ENCODE measurements around the gene OBSCN.
"Not testable (repeated sequence)": the region's sequence is repeated elsewhere in the genome, so short reads cannot be mapped to it uniquely, and the experiment has no call there.

Gene OBSCN

DNA sequence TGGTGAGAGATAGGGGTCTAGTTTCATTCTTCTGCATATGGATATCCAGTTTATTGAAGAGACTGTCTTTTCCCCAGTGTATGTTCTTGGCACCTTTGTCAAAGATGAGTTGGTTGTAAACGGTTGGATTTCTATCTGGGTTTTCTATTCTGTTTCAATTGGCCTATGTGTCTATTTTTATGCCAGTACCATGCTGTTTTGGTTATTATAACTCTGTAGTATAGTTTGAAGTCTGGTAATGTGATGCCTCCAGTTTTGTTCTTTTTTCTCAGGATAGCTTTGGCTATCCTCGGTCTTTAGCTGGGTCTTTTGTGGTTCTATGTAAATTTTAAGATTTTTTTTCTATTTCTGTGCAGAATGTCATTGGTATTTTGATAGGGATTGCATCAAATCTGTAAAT is 19.6 kb upstream of the OBSCN start:
- not testable (repeated sequence) for DNase-seq

DNA sequence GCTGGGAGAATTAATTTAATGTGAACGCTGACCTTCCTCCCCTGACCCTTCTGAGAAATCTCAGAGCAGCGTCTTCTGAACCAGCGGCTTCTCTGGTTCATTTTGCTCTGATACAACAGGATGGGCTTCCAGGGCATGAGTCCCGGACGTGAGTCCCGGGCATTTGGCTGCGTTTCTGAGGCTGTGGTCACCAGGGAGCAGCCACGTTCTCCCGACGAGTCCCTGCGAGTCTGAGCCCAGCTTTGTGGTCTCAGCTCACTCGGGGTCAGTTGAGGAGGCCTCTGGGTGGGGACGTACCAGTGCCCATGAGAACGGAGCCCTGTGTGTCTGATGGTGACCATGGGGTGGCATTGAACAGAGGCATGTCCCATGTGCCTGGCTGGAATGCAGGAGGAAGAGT is 17.7 kb upstream of the OBSCN start:
- no peak for DNase-seq

DNA sequence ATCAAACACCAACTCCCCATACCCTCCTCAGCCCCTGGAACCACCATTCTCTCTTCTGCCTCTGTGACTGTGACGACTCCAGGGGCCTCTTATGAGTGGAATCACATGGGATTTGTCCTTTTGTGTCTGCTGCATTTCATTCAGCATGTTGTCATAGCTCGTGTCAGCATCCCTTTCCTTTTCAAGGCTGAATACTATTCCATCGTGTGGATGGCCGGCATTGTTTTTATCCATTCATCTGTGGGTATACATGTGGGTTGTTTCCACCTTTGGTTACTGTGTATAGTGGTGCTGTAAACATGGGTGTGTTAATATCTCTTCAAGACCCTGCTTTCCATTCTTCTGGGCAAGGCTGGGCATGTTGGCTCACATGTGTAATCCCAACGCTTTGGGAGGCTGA is 17.1 kb upstream of the OBSCN start:
- DNase-seq: no peak

DNA sequence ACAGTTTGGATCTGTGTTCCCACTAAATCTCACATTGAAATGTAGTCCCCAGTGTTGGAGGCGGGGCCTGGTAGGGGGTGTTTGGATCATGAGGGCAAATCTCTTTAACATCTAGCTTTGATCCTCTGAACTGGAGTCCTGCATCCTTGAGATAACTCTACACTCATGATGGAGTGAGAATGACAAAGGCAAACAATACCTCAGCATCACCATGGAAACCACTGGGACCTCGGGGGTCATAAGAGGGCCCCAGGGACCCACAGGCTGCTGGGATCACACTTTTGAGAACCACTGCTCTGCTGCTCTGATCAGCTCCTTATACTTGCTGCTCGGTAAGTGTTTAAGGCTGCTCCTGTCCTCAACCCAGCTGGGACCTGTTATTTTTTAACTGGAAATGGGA is 13.4 kb upstream of the OBSCN start:
- no peak for DNase-seq

DNA sequence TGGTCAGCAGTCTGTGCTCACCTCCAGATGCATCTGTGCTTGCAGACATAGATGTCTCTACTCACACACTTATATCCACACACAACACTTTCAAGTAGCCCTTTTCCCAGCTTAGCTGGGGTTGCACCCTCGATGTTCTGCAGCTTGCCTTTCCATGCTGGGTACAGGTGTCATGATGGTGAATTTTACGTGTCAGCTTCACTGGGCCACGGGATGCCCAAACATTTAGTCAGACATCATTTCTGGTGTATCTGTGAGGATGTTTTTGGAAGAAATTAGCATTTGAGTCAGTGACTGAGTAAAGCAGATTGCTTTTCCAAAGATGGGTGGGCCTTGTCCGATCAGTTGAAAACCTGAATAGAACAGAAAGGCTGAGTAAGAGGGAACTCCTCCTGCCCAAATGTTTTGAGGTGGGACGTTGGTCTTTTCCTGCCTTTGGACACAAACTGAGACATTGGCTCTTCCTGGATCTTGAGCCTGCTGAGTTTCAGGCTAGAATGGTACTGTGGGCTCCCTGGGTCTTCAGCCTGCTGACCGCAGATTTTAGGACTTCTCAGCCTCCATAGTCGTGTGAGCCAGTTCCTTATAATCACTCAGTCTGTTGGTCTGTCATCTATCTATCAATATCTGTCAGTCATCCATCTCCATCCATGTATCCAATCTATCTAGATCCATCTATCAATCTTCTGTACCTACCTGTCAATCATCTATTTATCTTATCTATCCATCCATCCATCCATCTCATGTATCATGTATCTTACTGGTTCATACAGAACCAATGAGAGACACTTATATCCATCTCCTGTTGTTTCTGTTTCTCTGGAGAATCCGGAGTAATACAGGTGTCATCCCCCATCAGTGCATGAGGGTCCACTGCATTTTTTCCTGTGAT is 12.7 kb upstream of the OBSCN start:
- DNase-seq: no peak

DNA sequence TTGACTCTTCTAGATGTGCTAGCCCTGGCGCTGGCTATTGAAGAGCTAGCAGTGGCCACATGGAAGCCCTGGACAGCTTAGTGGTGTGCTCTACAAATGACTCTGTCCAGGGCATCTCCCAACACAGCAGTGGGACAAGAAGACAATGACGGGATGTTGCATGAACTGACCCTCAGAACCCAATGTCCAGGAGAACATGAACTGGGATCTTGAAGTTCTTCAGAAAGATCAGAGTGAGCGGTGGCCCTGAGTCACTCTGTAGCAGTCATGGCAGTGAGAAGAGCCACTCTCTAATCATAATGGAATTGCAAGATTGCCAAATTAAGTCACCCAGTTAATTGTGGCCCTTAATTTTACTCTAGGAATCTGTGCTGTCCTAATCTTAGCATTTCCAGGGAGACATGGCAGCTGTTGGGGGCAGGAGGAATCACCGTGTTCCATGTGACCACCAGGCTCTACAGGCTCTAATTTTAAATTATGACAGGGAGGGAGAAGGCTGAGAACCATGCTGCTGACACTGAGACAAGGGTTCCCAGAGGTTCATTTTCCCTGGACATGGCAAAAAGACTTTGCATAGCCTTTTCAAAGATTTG is 10.2 kb upstream of the OBSCN start:
- DNase-seq: no peak

DNA sequence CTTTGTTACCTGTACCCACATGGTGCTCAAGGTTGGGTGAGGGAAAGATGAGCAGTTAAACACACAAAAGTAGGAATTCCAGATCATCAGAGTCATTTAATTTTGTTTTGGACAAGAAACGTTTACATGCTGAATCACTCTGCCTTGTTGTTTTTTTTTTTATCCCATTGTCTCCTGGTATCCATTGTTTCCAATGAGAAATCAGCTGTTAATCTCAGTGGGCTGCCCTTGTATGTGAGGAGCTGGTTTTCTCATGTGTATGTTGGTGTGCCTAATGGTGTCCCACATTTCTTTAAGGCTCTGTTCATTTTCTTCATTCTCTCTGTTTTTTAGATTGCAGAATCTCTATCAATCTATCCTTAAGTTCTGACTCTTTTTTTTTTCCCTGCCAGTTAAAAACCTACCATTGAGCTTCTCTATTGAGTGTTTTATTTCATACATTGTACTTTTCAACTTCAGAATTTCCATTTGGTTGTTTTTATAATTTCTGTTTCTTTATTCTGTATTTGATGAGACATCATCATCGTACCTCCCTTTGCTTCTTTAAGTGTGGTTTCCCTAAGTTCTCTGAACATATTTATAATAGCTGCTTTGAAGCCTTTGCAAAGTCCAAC is 8.8 kb upstream of the OBSCN start:
- DNase-seq: no peak

DNA sequence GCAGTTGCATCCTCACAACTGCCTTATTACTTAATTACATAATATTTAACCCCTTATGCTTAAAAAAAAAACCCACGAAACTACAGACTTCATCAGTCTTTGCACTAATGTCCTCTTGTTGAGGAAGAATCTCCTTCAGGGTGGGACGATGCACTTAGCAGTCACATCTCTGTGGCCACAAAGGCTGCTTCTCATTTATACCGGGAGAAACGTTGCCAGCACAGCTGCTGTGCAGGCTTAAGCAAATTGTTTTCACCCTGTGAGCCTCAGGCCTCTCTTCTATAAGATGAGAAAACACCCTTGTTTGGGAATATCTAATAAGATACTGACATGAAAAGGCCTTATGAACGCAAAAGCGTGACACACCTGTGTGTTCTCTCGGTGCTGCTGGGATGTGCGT is 2.9 kb upstream of the OBSCN start:
- no peak for DNase-seq

DNA sequence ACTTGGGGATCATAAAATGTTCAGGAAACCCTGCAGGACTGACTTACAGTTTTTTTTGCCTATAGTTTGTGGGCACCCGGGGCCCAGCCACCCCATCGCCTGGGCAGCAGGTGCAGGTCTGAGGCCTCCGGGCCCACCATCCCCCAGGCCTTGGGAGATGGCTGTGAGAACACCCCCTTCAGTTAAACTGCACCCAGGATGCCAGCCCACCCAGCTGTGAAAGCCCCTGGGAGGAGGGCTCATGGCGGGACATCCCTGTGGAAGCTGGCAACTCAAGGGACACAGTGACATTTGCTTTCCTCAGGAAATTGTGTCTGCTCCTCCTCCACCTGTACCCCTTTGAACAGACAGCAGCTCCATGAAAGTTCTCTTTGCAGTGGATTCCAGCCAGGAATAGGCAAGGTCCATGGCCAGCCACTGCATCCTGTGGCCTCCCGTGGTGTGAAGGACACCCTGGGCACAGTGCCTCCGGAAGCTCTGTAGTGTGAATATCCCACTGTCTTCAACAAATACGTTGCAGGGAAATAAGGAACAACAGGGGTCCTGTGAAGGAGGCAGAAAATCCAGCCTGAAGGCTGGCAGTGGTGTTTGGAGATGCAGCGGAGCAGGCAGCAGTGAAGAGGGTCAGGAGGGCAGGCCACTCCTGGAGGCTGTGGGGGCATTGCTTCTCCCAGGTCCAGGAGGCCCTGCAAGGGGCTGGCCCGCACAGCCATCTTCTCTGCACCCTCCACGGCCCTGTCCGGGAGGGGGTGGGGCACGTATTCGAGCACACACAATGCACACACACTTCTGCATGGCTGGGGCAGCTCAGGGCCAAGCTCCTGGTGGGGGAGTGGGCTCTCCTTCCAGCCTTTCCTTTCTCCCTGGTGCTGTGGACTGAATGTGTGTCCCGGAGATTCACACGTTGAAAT is 2.1 kb upstream of the OBSCN start:
- DNase-seq: no peak

DNA sequence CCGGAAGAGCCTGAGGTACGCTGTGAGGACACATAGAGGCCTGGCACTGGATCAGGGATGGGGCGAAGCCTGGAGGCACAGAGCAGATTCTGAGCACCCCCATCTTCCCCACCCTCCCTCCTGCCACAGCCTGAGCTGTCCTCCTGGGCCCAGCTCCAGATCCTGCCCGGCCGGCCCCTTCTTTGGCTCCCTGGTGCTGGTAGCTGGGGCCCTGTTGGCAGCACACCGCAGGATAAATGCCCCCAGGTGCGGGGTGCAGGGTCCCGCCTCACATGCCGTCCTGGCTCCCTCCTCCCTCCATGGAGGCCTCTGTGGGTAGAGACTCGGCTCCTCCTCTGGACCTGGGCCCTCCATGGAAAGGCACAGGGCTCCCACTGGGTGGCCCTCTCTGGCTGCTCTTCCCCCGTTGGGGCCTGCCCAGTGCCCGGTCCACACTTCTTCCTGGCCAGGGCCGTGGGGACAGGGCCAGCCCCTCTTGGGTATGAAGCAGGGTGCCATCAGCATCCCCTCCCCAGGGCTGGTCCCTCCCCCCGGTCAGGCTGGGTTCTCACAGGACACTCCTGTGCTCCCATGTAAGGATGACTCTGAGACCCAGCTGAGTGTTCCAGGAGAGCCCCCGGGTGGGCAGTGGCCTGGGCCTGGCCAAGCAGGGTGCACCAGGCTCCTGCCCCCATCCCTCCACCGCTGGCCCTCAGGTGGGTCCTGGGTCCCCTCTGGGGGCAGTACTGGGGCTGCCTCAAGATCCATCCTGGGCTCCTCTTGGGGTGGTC is 1.1 kb upstream of the OBSCN start:
- DNase-seq: no peak

DNA sequence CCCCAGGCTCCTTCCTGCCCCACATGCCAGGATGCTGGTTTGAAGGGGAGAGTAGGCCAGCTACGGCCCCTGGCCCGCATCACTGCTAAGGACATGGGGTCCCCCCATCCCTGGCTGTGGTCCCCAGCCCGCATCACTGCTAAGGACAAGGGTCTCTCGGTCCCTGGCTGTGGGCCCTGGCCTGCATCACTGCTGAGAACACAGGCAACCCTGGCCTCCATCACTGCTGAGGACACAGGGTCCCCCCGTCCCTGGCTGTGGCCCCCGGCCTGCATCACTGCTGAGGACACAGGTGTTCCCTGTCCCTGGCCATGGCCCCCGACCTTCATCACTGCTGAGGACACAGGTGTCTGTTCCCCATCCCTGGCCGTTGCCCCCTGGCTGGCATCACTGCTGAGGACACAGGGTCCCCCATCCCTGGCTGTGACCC is 448 bp upstream of the OBSCN start:
- no peak for DNase-seq

DNA sequence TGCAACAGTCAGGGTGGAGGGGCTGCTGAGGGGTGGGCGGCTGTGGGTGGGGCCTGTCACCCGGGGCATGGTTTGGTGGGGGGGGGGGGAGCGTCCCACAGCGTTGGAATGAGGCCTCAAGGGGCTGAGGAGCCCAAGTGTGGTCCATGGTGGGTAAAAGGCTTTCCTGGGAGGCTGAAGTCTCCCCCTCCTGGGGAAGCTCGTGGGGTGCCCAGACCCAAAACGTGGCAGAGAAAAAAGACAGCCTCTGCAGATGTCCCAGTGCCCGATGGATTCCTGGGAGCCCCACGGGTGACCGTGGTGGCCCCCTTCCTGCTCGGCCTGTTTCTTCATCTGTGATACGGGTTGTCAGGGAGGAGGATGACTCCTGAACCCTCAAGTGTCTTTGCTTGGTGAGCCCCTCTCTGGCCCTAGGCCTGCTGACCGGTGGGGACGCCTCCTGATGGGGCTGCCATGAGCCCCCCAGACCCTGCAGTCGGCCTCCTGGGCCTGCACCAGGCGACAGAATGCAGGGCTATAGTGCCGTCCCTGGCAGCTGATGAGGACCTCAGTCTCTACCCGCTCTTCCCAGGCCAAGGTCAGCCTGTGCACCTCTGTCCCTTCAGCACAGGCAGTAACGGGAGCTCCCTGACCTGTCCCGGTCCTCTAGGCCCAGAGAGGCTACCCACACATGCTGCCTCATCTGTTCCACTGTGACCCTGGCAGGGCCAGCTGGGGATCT is 1.1 kb downstream of the OBSCN start:
- no peak for DNase-seq

DNA sequence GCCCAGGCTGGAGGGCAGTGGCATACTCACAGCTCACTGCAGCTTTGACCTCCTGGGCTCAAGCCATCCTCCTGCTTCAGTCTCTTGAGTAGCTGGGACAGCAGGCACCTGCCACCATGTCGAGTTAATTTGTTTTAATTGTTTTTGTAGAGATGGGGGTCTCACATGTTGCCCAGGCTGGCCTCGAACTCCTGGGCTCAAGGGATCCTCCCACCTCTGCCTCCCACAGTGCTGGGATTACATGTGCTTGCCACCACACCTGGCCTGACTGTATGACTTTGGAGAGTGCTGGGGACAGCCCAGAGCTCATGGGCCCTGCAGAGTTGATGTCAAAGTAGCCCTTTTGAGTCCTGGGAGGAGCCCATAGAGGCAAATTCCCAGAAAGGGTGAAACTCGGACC is 1.8 kb downstream of the OBSCN start:
- no peak for DNase-seq

DNA sequence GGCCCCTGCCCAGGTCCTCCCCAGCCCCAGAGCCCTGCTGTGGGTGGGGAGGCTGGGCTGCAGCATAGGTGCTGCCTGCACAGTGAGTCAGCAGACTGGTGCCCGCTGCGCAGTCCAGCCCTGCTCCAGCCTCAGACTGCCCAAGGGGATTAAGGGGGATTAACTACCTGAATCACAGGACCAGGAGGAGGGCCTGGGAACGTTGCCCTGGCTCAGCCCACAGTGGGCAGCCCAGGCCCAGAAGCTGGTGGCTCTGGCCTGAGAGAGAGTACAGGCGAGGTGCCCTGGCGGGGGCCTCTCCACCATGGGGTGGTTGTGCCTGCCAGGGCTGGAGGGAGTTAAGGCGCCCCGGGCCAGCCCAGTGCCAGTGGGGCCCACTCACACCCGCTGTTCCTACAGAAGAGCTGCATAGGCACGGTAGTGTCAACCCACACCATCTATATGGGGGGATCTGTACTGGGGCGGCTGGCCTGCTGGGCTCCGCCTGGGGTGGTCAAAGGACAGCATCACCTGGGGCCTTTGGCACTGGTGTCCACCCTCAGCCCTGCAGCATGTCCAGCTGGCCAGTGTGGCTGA is 2.3 kb downstream of the OBSCN start:
- no peak for DNase-seq

DNA sequence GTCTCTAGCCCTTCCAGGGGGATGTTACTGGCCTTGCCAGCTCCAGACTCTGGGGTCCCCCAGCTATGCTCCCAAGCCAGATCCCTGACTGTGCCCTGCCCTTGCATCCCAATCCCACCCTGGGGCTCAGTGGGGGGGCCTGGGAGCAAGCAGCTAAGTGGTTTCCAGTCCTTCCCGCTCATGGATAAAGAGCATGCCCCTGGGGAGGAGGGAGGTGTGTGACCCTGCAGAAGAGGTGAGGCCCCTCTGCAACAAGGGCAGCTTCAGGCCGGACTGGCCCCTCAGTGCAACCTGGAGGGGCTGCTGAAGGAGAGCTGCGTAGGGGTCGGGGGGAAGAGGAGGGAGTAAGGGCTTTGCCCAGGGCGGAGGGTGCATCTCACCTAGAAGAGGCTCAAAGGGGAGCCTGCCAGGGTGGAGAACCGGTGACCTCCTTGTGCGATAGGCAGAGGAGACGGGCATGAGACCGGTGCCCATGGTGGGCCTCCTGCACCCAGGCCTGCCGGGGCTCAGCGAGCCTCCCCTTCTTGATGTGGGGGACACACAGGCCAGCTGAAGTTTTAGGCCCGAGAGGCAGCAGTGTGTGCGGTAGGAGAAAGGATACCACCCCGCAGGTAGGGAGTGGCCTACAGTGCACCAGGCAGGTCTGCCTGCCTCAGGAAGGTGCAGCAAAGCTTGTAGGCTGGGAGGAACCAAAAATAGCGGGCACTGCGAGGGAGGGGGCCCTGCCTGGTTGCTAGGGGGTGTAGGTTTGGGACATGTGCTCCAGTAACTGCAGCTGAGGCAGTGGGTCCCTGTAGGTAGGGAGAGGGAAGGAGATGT is 3.1 kb downstream of the OBSCN start:
- no peak for DNase-seq

DNA sequence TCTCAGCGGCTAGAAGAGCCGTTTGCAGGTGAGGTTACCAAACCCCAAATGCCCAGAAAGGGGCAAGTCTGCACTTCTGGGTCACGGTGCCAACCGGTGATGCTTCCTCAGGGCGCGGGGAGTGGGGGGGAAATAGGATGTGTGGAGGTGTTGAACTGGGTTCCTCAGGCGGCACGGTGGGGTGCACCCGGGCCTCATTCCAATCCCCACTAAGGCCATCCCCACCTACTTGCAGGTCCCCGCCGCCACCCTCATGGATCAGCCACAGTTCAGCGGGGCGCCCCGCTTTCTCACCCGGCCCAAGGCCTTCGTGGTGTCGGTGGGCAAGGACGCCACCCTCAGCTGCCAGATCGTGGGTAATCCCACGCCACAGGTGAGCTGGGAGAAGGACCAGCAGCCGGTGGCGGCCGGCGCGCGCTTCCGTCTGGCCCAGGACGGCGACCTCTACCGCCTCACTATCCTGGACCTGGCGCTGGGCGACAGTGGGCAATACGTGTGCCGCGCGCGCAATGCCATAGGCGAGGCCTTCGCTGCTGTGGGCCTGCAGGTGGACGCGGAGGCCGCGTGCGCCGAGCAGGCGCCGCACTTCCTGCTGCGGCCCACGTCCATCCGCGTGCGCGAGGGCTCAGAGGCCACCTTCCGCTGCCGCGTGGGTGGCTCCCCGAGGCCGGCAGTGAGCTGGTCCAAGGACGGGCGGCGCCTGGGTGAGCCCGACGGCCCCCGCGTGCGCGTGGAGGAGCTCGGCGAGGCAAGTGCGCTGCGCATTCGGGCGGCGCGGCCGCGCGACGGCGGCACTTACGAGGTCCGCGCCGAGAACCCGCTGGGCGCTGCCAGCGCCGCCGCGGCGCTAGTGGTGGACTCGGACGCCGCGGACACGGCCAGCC is 3.9 kb downstream of the OBSCN start:
- no peak for DNase-seq

DNA sequence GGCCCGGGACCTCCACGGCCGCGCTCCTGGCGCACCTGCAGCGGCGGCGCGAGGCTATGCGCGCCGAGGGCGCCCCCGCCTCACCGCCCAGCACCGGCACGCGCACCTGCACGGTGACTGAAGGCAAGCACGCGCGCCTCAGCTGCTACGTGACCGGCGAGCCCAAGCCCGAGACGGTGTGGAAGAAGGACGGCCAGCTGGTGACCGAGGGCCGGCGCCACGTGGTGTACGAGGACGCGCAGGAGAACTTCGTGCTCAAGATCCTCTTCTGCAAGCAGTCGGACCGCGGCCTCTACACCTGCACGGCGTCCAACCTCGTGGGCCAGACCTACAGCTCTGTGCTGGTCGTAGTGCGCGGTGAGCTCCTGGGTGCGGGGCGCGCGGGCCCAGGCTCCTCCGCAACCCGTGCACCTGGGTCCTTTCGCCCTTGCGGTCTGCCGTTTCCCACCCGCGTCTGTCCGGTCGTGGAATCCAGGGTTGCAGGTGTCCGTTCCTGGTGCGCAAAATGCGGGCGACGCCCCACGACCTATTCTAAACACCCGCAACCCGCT is 4.6 kb downstream of the OBSCN start:
- no peak for DNase-seq

DNA sequence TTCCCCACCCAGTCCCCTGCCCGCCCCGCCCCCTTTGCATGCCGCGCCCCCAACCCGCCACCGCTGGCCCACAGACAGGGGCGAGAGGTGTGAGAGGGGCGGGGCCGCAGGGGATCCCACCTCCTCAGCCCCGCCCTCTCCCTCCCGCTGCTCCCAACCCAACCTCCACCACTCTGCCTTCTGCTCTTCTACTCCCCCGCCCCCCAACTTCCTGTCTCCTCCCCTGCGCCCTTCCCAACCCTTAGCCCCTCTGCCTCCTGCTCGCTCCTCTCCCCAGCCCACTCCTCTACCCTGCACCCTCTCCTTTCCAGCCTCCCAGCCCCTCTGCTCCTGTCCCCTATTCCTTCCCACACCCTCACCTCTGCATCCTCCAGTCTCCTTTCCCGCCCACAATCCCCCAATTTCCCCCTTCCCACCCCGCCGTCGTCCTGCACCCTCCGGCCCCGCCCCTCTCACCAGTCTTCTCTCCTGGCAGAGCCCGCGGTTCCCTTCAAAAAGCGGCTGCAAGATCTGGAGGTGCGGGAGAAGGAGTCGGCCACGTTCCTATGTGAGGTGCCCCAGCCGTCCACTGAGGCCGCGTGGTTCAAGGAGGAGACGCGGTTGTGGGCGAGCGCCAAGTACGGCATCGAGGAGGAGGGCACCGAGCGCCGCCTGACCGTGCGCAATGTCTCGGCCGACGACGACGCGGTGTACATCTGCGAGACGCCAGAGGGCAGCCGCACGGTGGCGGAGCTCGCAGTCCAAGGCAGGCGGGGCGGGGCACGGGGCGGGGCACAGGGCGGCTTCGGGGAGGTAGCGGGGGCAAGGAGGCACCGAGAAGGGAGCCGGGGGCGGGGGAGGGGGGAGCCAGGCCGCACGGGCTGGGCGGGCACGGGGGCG is 5.4 kb downstream of the OBSCN start:
- peak; percentile 85 for DNase-seq

Data from activated effector memory CD4-positive, alpha-beta T cell treated with Interleukin-2 at 50 U/mL for 16 hours (primary cell).